ENCODE results near the gene MEIS2.

The MEIS2 gene

GRCh38 chr15:36897834-36898233 lies 202.5 kb downstream of the MEIS2 start:
- no peak for DNase-seq (ENCODE audit: low read depth)

- no peak for DNase-seq (ENCODE audit: low read depth)
These were observed 203.4 kb downstream of the MEIS2 start for GRCh38 chr15:36896949-36897348.

GRCh38 chr15:36894075-36894474 lies 206.3 kb downstream of the MEIS2 start:
- DNase-seq (ENCODE audit: low read depth), result no peak

- no peak for DNase-seq (ENCODE audit: low read depth)
These were observed 207.1 kb downstream of the MEIS2 start for GRCh38 chr15:36893276-36893675.

- no peak for DNase-seq (ENCODE audit: low read depth)
These were observed 212.0 kb downstream of the MEIS2 start for GRCh38 chr15:36888011-36888992.

GRCh38 chr15:36887214-36887961 lies 213.0 kb downstream of the MEIS2 start:
- no peak for DNase-seq (ENCODE audit: low read depth)

- no peak for DNase-seq (ENCODE audit: low read depth)
These were observed 213.6 kb downstream of the MEIS2 start for GRCh38 chr15:36886701-36887100.

GRCh38 chr15:36886191-36886590 lies 214.2 kb downstream of the MEIS2 start:
- no peak for DNase-seq (ENCODE audit: low read depth)

GRCh38 chr15:36885771-36886170 lies 214.6 kb downstream of the MEIS2 start:
- no peak for DNase-seq (ENCODE audit: low read depth)

GRCh38 chr15:36884936-36885635 lies 215.3 kb downstream of the MEIS2 start:
- no peak for DNase-seq (ENCODE audit: low read depth)

GRCh38 chr15:36884518-36884875 lies 215.9 kb downstream of the MEIS2 start:
- no peak for DNase-seq (ENCODE audit: low read depth)

GRCh38 chr15:36883713-36884517 lies 216.4 kb downstream of the MEIS2 start:
- no peak for DNase-seq (ENCODE audit: low read depth)

GRCh38 chr15:36882487-36883131 lies 217.7 kb downstream of the MEIS2 start:
- no peak for DNase-seq (ENCODE audit: low read depth)

- DNase-seq (ENCODE audit: low read depth), result no peak
These were observed 218.3 kb downstream of the MEIS2 start for GRCh38 chr15:36882056-36882455.

GRCh38 chr15:36881516-36881915 lies 218.8 kb downstream of the MEIS2 start:
- DNase-seq (ENCODE audit: low read depth), result no peak

- DNase-seq (ENCODE audit: low read depth), result no peak
These were observed 219.4 kb downstream of the MEIS2 start for GRCh38 chr15:36880913-36881460.

- DNase-seq (ENCODE audit: low read depth), result no peak
These were observed 220.0 kb downstream of the MEIS2 start for GRCh38 chr15:36880224-36880912.

- no peak for DNase-seq (ENCODE audit: low read depth)
These were observed 220.7 kb downstream of the MEIS2 start for GRCh38 chr15:36879568-36880222.

GRCh38 chr15:36878684-36879262 lies 221.6 kb downstream of the MEIS2 start:
- no peak for DNase-seq (ENCODE audit: low read depth)

Data from activated gamma-delta T cell treated with anti-CD3 and anti-CD28 coated beads, Interleukin-2, amount 50 U/mL, for 16 hours (primary cell).